Measurements from ENCODE around the gene DHRS7B.

GRCh38 chr17:21129023-21129681, 2.4 kb downstream of the DHRS7B start:
- TF ChIP-seq CTCF (IDR thresholded peaks at IDR 0.05; ENCODE audit: low read depth, low read length) (no peak), EZH2phosphoT487 (IDR thresholded peaks at IDR 0.05; ENCODE audit: low read depth) (no peak)
